HG02943 (cell line): ENCODE data around the gene GDI1.

Experiments used
- ATAC-seq: cut with Tn5 transposase; IDR thresholded peaks from one replicate; pipeline ENCODE4 v1.9.1; 2021; ENCODE audit warnings: mild to moderate bottlenecking, low read depth, moderate library complexity; ENCODE audit not compliant: unreplicated experiment

The GDI1 gene

DNA sequence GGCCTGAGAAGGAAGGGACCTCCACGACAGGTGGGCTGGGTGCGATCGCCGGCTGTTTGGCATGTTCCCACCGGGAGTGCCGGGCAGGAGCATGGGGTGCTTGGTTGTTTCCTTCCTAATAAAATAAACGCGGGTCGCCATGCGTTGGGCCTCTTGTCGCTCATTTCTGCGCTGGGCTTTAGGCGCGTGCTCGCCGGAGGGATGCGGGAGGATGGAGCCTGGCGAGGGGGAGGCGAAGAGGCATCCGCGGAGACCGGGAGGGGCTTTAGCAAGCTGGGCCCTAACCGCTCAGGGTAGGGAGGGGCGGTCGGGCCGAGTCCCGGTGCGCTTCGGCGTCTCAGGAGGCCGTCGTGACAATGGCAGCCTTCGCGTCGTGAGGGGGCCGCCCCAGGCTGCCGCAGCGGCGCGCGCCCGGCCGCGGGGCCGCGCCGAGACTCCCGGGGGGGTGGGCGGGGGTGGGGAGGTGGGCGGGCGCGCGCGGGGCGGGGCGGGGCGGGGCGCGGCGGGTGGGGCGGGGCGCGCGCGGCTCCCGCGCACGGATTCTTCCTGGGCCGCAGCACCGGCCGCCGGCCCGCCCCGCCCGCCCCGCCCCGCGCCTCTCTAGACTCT, 476 bp upstream of the GDI1 start:
- no peak for ATAC-seq

DNA sequence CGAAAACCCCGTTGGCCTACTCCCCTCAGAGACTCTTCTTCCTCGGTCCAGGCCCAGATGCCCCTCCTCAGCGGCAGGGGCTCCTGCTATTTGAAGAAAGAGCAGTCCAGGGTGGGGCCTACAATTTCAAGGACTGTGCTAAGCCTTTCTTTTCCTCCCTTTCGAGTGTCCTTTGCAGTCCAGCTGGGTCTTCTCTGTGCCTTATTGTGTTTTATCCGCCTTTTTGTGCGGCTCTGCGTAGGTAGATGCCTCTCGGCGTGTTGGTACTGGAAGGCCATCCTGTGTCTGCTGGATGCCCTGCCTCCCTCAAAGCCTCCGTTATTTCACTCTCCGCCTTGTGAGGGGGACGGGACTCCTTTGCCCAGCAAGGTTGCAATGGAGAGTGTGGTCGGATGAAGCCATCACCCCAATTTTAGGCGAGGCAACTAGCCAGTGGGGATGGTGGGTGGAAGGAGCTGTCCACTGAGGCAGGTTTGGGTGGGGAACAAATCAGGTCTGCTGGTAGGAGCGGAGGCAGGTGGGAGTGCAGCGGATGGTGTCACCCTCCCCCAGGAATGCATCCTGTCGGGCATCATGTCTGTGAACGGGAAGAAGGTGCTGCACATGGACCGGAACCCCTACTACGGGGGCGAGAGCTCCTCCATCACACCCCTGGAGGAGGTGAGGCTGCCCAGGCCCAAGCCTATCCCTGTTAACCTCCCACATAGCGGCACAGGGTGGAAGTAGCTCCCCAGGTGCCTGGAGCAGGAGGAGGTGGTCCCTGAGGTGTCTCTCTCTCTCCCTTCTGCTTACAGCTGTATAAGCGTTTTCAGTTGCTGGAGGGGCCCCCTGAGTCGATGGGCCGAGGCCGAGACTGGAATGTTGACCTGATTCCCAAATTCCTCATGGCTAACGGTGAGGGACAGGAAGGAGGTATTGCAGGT, 1.3 kb downstream of the GDI1 start:
- no peak for ATAC-seq

DNA sequence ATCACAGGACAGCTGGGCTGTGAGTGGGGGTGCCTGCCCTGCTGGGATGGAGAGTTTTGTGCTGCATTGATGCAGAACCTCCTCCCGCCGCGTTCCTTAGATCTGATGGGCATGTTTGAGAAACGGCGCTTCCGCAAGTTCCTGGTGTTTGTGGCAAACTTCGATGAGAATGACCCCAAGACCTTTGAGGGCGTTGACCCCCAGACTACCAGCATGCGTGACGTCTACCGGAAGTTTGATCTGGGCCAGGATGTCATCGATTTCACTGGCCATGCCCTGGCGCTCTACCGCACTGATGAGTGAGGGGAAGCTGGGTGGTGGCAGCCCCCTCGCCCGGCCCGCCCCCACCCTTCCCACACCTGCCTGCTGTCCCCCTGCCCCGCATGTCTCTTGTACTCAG, 2.9 kb downstream of the GDI1 start:
- ATAC-seq, result no peak

DNA sequence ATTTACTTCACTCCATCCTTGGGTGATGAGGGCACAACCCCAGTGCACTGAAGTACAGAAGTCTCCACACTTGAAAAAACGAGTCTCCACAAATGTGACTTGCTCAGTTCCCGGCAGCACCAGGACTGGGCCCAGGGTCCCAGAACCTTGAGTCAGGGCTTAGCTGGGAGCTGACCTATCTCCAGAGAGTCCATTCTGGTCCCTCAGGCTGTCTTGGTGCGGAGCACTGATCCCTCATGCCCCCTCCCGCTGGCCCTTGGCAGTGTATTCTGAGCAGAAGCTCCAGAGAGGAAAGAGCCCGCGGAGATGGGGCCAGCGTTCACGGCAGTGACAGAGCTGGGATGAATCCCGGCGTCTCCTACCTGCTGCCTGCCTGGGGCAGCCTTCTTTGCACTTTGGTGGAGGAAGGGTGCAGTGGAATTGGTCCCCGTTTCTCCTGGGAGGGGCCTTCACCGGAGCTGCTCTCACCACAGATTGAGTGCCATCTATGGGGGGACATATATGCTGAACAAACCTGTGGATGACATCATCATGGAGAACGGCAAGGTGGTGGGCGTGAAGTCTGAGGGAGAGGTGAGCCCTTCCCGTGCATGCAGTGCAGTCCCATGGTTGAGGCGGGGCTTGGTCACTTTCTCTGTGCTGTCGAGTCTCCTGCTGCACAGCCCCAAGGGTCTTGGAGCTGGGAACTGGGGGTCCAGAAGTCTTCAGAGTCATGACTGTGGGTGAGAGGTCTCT, 3.8 kb downstream of the GDI1 start:
- no peak for ATAC-seq

DNA sequence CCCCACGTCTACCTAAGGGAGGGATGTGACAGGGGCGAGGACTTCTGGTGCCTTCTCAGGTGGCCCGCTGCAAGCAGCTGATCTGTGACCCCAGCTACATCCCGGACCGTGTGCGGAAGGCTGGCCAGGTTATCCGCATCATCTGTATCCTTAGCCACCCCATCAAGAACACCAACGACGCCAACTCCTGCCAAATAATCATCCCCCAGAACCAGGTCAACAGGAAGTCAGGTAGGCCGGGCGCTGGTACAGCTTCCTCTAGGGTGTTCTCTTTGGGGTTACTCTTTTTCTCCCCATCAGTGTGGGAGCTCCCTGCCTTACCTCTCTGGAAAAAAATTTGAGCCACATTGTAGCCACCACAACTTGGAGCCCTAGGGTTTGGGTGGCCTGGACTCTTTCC, 4.6 kb downstream of the GDI1 start:
- no peak for ATAC-seq

DNA sequence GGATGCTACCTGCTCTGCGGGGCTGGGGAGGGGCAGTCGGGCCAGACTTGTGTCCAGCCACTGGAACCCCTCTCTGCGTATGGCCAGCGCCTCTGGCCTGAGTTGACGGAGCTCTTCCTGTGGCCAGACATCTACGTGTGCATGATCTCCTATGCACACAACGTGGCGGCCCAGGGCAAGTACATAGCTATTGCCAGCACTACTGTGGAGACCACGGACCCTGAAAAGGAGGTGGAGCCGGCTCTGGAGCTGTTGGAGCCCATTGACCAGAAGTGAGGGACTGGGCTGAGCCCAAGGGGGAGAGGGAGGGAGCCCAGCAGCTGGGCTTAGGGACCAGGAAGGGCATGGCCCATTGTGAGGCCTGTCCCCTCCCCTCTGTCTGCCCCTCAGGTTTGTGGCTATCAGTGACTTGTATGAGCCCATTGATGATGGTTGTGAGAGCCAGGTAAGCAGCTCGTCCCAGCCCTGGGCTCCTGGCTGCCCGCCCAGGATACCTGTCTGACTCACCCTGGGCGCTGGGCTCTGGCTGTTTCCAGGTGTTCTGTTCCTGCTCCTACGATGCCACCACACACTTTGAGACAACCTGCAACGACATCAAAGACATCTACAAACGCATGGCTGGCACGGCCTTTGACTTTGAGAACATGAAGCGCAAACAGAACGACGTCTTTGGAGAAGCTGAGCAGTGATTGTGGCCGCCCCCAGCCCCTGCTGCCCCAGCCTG, 5.2 kb downstream of the GDI1 start:
- no peak for ATAC-seq

DNA sequence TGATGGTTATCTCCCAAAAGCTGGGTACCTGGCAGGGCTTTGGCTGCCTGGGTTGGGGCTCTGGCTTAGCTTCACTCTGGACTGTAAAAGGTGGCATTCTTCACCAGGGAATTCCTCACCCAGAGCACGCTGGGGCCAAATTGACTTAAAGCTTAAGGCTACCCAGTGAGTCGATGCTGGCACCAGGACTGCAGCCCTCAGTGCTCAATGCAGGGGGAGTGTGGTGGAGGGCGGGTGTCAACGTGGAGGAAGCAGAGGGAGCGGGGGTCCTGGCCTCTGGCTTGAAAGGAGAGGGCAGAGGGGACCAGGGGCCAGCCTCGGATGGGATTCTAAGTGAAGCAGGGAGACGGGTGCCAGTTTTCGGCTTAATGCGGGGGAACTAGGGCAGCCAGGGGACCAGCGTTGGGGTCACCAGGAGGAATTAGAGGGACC, 6.5 kb downstream of the GDI1 start:
- no peak for ATAC-seq

DNA sequence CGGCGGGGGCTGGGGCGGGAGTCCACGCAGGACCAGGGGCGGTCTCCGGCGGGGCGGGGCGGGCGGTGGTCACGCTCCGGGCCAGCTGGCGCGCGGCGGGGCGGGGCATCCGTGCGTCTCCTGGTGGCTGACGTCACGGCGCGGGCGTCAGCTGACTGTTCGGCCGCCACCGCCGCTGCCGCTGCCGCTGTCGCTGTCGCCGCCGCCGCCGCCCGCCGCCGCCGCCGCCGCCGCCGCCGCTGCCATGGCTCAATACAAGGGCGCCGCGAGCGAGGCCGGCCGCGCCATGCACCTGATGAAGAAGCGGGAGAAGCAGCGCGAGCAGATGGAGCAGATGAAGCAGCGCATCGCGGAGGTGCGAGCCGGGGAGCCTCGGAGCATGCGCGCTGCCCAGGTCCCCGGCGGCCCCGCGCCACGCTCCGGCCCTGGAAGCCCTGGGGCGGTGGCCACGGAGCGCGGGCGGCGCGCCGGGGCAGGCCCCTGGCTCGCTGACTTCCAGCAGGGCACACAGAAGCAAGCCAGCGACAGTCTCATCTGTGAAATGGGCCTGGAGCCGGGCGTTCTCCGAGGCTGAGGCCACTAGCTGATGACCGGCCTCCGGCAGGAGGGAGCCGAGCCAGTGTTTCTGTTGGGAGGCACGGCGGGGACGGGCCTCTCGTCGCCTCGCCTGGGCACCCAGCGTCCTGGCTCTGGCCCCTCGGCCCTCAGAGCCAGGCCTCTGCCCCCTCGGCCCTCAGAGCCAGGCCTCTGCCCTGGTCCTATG, 7.2 kb downstream of the GDI1 start, which contains the start of gene FAM50A:
Gene FAM50A (plus strand): TSS at position 150 of the 763 bp plus-strand sequence. CDS start 95 bp downstream, at position 245.
- no peak for ATAC-seq

DNA sequence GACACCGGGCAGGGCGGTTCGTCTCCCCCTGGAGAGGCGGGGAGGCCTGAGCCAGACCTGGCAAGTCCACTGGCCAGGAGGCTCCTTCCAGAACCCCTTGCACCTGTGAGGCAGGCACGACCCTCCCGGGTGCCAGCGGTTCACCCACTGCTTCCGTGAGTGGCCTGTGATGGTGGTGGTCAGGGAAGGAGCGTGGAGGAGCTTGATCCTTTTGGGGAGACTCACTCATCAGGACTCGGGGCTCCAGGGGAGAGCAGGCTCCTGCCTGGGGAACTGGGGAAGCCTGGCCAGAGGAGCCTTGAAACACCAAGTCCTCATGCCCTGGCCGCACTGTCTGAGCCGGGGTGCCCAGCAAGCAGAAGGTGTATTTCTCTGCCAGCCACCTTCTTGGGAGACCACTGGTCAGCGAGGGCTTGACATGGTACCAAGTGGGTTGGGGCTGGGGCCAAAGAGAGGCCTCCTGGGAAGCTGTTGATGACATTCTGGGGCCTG, 7.8 kb downstream of the GDI1 start:
- no peak for ATAC-seq

DNA sequence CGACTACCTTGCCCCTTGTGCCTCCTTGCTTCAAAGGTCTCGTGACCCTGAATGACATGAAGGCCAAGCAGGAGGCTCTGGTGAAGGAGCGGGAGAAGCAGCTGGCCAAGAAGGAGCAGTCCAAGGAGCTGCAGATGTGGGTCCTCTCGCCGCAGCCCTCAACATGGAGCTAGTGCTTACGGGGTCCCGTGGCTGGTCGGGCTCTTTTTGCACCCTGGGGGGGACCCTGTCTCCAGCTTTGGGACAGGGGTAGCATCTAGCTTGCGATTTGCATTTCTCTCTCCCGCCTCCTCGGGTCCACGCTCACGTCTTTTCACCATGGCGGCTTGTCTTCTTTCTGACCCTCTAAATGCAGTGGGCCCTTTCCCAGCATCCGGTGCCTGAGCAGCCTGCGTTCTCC, 8.8 kb downstream of the GDI1 start:
- ATAC-seq, result no peak

DNA sequence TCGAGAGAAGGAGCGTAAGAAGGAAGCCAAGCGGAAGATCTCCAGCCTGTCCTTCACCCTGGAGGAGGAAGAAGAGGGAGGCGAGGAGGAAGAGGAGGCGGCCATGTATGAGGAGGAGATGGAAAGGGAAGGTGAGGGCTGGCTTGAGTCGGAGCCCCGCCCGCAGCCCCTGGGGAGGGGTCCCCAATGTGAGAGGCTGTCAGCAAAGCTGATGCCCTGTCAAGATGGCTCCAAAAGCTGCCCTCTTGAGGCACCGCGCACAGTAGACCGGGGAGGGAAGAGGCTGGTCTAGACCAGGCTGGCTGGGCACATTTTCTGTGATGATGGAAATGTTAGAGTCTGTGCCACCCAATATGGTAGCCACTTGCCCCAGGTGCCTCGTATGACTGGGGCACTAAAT, 9.5 kb downstream of the GDI1 start:
- ATAC-seq, result no peak

DNA sequence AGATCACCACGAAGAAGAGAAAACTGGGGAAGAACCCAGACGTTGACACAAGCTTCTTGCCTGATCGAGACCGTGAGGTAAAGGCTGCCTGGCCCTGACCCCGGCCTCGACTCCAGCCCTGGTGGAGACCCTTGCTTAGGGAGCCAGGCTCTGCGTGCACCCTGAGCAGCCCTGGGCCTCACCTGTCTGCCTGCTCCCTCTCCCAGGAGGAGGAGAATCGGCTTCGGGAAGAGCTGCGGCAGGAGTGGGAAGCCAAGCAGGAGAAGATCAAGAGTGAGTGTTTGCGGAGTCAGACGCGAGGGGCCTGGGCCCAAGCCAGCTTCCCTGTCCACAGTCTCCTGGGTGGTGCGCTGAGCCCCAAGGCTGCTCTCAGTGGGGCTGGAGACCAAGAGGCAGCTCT, 11.5 kb downstream of the GDI1 start:
- ATAC-seq, result no peak

DNA sequence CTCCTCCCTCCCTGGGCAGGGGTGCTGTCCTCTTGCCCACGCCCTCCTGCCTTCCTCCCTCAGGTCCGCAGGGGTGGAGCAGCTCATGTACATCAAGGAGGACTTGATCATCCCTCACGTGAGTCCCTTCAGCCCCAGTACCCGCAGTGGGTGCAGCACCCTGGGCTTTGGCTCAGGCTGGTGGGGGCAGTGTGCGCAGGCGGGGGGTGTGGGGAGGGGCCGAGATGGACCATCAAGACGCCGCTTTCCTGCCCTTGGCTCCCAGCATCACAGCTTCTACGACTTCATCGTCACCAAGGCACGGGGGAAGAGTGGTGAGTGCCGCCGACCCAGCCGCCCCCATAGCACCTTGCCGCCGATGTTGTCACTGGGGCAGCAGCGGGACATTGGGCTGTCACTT, 12.7 kb downstream of the GDI1 start:
- ATAC-seq, result no peak

DNA sequence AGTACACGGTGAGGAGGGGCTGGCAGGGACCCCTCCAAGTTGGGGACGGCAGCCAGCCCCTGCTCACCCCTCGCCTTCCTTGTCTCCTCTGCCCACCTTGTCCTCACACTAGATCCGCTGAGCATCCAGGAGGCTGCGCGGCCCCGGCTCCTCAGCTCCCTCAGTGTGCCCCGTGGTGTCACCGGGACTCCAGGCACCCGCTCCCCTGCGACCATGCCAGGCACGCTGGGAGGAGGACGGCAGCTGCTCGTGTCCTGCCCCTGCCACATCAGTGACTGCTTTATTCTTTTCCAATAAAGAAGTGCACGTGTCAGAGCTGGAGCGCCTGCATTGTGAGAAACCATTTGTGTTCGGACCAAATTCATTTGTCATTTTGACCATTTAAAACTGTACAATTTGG, 13.4 kb downstream of the GDI1 start:
- no peak for ATAC-seq

DNA sequence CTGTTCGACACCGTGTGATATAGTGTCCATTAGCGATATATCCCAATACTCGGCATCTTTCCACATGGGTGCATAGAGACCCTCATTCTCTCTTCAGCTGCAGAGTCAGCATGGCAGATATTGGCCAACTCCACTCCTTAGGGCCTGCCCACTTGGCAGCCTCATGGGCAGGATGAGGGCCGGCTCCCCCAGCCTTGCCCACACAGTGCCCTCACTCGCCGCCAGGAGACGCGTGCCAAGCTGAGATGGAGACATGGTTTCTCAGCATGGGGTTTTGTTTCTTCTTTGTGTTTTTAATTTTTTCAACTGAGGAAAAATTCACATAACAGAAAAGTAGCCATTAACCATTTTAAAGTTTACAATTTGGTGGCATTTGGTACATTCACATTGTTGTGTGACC, 15.9 kb downstream of the GDI1 start:
- no peak for ATAC-seq

DNA sequence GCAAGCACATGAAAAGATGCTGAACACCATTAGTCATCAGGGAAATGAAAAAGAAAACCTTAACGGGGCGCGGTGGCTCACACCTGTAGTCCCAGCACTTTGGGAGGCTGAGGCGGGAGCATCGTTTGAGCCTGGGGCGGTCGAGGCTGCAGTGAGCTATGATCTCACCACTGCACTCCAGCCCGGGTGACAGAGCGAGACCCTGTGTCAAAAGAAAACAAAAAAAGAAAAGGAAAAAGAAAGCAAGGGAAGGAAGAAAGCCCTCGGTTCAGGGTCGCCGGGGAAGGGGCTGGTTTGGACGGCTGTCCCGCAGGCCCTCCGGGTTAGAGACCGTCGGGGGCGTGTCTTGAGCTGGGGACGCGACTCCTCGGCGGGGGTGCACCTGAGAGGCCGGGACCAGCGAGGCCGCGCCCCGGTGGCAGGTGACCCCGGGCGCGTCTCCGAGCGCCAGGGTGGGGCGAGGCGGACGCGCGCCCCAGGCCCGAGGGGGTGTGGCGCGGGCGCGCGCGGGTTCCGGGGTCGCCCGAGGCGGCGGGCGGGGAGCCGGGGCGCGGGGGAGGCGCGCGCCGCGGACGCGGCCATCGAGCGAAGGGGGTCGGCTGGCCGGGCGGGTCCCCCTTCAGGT, 20.6 kb downstream of the GDI1 start:
- no peak for ATAC-seq

DNA sequence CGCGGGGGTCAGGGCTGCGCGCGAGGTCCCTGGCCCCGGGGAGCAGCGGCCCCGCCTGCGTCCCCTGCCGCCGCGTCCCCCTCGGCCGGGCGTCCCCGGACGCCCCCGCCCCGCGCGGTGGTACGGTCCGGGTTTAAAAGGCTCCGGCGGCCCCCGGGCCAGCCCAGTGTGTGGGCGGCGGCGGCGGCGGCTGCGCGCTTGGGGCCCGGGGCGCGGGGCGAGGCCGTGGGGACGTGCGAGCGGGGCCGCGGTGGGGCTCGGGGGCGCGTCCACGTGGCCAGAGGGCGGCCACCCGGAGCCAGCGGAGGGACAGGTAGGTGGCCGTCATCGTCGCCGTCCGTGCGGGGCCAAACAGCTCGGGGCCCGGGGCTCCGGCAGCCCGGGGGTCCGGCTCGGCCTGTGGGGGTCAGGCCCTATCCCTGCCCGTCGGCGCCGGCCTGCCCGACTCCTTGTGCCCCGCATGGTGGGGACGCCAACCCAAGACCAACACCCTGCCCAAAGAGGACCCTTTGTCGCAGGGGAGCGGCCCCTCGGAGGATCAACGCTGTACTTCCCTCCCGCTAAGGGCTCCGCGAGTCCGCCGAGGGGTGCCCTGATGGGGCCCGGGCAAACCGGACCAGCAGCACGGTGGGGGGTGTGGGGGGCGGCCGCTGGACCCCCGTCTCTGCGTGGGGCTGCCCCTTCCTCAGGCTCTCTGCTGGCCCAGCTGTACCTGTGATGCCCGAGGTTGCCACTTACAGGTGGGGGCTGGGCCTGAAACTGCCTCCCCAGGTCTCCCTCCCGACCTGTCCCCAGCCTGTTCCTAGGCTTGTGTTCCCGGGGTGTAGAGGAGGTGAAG, 21.4 kb downstream of the GDI1 start, which contains the start of gene PLXNA3:
Gene PLXNA3 (plus strand): TSS at position 166 of the 838 bp plus-strand sequence. CDS start 1,903 bp downstream, outside the sequence.
- ATAC-seq, result no peak
